ENCODE data around the gene MAP3K5. TPM values are rescaled to one million over a fixed set of nuclear protein-coding genes. Genes with fewer than 3 reads are reported as not detected.

MAP3K5 gene
- polyA plus RNA-seq, 3 donors = 9.6 to 12.0 (median 11.1) TPM

GRCh38 chr6:136546331-136546730 lies 245.9 kb downstream of the MAP3K5 start:
- no peak for DNase-seq
- Histone ChIP-seq H3K4me3 (replicated peaks in 1 of 3; ENCODE audit: low read depth in 2 of 3, low read length in 3 of 3) (no peak overlapping the region), H3K9ac (ENCODE audit: insufficient read depth, low read length, poor library complexity, severe bottlenecking) (no peak overlapping the region), H3K27ac (ENCODE audit: low read depth in 1 of 2, low read length in 2 of 2) (no peak overlapping the region), H4K20me1 (ENCODE audit: insufficient read depth, low read length) (no peaks in the 10 kb centered on the region), H2AFZ (ENCODE audit: insufficient read depth, low read depth, low read length, poor library complexity, severe bottlenecking) (no peak overlapping the region), H3K4me2 (replicated peaks; ENCODE audit: extremely low read depth, low read length, poor library complexity, severe bottlenecking) (no peak overlapping the region), H3K9me3 (replicated peaks in 1 of 2; ENCODE audit: control insufficient read depth in 1 of 2, insufficient read depth in 1 of 2, low read length in 2 of 2) (no peaks in the 10 kb centered on the region), H3K4me1 (ENCODE audit: control insufficient read depth in 1 of 2, insufficient read depth in 2 of 2, low read length in 2 of 2) (peaks cover 15 to 16% of the 10 kb centered on the region in 2 donors), H3K79me2 (ENCODE audit: insufficient read depth, low read length) (no peaks in the 10 kb centered on the region), H3K36me3 (replicated peaks in 1 of 2; ENCODE audit: control insufficient read depth in 1 of 2, insufficient read depth in 2 of 2, low read length in 2 of 2) (no peaks in the 10 kb centered on the region), H3K27me3 (ENCODE audit: control insufficient read depth in 2 of 2, insufficient read depth in 2 of 2, low read length in 2 of 2) (peaks cover 20 to 24% of the 10 kb centered on the region in 2 donors)
- H3K27me3 Mint-ChIP-seq (ENCODE audit: low read depth in 3 of 3) = peaks cover 27 to 30% (median 28%) of the 10 kb centered on the region in 3 donors
- intact Hi-C loops (cut with micrococcal nuclease) = no loop called here
- WGBS (ENCODE audit: insufficient coverage) = no CpG with 5 or more reads among the region's 1 CpG
- H3K9me3 Mint-ChIP-seq = peaks cover 0 to 8% (median 0%) of the 10 kb centered on the region in 7 donors
- H3K27ac Mint-ChIP-seq = no peak overlapping the region
- TF ChIP-seq CTCF (IDR thresholded peaks at IDR 0.05) = no peak
- H3K4me1 Mint-ChIP-seq = peaks cover 13% of the 10 kb centered on the region
- H3K4me3 Mint-ChIP-seq = no peak overlapping the region
- peaks cover 0 to 5% of the 10 kb centered on the region in 2 donors for H3K36me3 Mint-ChIP-seq

GRCh38 chr6:136544326-136544725 lies 248.0 kb downstream of the MAP3K5 start:
- no peaks in the 10 kb centered on the region for H3K79me2 ChIP-seq (ENCODE audit: insufficient read depth, low read length)
- peaks cover 14 to 18% (median 16%) of the 10 kb centered on the region in 3 donors for H3K27me3 Mint-ChIP-seq (ENCODE audit: low read depth in 3 of 3)
- 67% methylated on average over 1 of the region's 1 CpG for WGBS (ENCODE audit: insufficient coverage)

More at GRCh38 chr6:136544326-136544725, 248.0 kb downstream of the MAP3K5 start:
- Mint-ChIP-seq H3K4me1 (peaks cover 3% of the 10 kb centered on the region), H3K9me3 (peaks cover 0 to 5% (median 0%) of the 10 kb centered on the region in 7 donors), H3K36me3 (peaks cover 0 to 5% of the 10 kb centered on the region in 2 donors), H3K27ac (no peak overlapping the region), H3K4me3 (no peak overlapping the region)
- H3K9ac ChIP-seq (ENCODE audit: insufficient read depth, low read length, poor library complexity, severe bottlenecking) = no peak overlapping the region
- intact Hi-C loops (cut with micrococcal nuclease) = no loop called here
- no peaks in the 10 kb centered on the region for H4K20me1 ChIP-seq (ENCODE audit: insufficient read depth, low read length)
- H3K9me3 ChIP-seq (replicated peaks in 1 of 2; ENCODE audit: control insufficient read depth in 1 of 2, insufficient read depth in 1 of 2, low read length in 2 of 2) = no peaks in the 10 kb centered on the region
- H3K4me2 ChIP-seq (replicated peaks; ENCODE audit: extremely low read depth, low read length, poor library complexity, severe bottlenecking) = no peak overlapping the region
- H3K4me1 ChIP-seq (ENCODE audit: control insufficient read depth in 1 of 2, insufficient read depth in 2 of 2, low read length in 2 of 2) = peaks cover 2 to 3% of the 10 kb centered on the region in 2 donors
- H3K4me3 ChIP-seq (replicated peaks in 1 of 3; ENCODE audit: low read depth in 2 of 3, low read length in 3 of 3) = no peak overlapping the region
- peaks cover 8 to 9% of the 10 kb centered on the region in 2 donors for H3K27me3 ChIP-seq (ENCODE audit: control insufficient read depth in 2 of 2, insufficient read depth in 2 of 2, low read length in 2 of 2)
- H2AFZ ChIP-seq (ENCODE audit: insufficient read depth, low read depth, low read length, poor library complexity, severe bottlenecking) = no peak overlapping the region
- no peaks in the 10 kb centered on the region for H3K36me3 ChIP-seq (replicated peaks in 1 of 2; ENCODE audit: control insufficient read depth in 1 of 2, insufficient read depth in 2 of 2, low read length in 2 of 2)
- no peak for TF ChIP-seq CTCF (IDR thresholded peaks at IDR 0.05)
- no peak overlapping the region for H3K27ac ChIP-seq (ENCODE audit: low read depth in 1 of 2, low read length in 2 of 2)
- no peak for DNase-seq

All from CD14-positive monocyte (primary cell).